ENCODE data around the gene TTF1. TPM values are rescaled to one million over a fixed set of nuclear protein-coding genes. Genes with fewer than 3 reads are reported as not detected.

The TTF1 gene
- total and polyA plus RNA-seq, 2 of the 13 experiments (the other 11 are each of a cell fraction or from before 2014, with no cell fraction given), result 3.4 to 9.8 TPM

DNA sequence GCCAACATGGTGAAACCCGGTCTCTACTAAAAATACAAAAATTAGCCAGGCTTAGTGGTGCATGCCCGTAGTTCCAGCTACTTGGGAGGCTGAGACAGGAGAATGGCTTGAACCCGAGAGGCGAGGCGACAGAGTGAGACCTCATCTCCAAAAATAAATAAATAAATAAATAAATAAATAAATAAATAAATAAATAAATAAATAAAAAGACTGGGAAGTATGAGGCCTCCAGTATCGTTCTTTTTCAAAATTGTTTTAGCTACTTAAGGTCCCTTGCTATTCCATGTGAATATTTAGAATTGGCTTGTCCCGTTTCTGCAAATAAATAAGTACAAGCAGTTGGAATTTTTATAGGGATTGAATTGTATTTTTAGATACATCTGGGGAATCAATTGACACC is 48.9 kb downstream of the TTF1 start (continued):
- TF ChIP-seq, protein P1, sequence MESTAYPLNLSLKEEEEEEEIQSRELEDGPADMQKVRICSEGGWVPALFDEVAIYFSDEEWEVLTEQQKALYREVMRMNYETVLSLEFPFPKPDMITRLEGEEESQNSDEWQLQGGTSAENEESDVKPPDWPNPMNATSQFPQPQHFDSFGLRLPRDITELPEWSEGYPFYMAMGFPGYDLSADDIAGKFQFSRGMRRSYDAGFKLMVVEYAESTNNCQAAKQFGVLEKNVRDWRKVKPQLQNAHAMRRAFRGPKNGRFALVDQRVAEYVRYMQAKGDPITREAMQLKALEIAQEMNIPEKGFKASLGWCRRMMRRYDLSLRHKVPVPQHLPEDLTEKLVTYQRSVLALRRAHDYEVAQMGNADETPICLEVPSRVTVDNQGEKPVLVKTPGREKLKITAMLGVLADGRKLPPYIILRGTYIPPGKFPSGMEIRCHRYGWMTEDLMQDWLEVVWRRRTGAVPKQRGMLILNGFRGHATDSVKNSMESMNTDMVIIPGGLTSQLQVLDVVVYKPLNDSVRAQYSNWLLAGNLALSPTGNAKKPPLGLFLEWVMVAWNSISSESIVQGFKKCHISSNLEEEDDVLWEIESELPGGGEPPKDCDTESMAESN (CRISPR knock-in tag; conservative IDR thresholded peaks at IDR 0.05), result no peak

DNA sequence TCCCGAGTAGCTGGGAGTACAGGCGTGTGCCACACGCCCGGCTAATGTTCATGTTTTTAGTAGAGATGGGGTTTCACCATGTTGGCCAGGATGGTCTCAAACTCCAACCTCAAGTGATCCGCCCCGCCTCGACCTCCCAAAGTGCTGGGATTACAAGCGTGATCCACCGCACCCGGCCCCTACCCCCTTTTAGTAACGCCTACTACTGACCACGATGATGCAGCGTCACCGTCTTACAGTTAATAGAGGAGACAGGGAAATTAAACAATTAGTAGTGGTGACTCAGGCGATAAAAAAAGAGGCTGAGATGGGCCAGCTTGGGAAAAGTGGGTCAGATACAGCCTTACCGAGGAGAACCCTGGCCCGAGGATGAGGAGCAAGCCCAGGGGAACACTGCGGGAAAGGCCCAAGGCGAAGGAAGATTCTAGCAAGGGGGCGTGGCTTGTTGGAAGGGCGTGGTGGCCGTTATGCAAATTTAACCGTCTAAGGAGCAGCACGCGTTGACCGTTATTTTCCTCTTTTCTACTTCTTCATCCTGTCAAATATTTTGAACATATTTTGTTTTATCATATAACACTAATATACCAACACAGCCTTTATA is 50.2 kb downstream of the TTF1 start:
- Histone ChIP-seq H3K4me1 (ENCODE audit: insufficient read depth, low read length) (peaks cover 31% of the 10 kb centered on the region), H3K9ac (ENCODE audit: insufficient read depth, low read depth, low read length) (no peak overlapping the region), H3K4me2 (ENCODE audit: low read depth, low read length) (no peak overlapping the region), H3K36me3 (replicated peaks in 1 of 2; ENCODE audit: control insufficient read depth in 1 of 2, insufficient read depth in 2 of 2, low read length in 2 of 2) (peaks cover 0 to 19% of the 10 kb centered on the region in 2 experiments; a peak in 2 of 5 replicates), H2AFZ (ENCODE audit: low read length) (no peak overlapping the region), H3K27me3 (ENCODE audit: control insufficient read depth in 1 of 2, insufficient read depth in 2 of 2, low read length in 2 of 2) (no peaks in the 10 kb centered on the region; a peak in 1 of 5 replicates), H4K20me1 (ENCODE audit: insufficient read depth, low read length) (no peaks in the 10 kb centered on the region), H3K4me3 (replicated peaks in 1 of 3; ENCODE audit: insufficient read depth in 1 of 3, low read depth in 2 of 3, low read length in 3 of 3) (no peak overlapping the region), H3K79me2 (ENCODE audit: insufficient read depth, low read length) (peaks cover 31% of the 10 kb centered on the region), H3K27ac (ENCODE audit: extremely low read length, insufficient read depth, low read length) (no peak overlapping the region), H3K9me3 (ENCODE audit: low read length) (no peaks in the 10 kb centered on the region)
- in situ Hi-C loops (cut with HindIII; ENCODE audit: extremely low pct_ligation_motif_present, low pct_unique_long_range_greater_than_20kb), result no loop called here
- POLR2A ChIA-PET, result no interaction called here
- 95% methylated on average over 26 of the region's 26 CpGs for WGBS (ENCODE audit: low lambda C conversion rate)
- no peak for DNase-seq (ENCODE audit: low spot score)
- no peak for FAIRE-seq
- TF ChIP-seq, protein P2, sequence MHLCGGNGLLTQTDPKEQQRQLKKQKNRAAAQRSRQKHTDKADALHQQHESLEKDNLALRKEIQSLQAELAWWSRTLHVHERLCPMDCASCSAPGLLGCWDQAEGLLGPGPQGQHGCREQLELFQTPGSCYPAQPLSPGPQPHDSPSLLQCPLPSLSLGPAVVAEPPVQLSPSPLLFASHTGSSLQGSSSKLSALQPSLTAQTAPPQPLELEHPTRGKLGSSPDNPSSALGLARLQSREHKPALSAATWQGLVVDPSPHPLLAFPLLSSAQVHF (CRISPR knock-in tag; IDR thresholded peaks at IDR 0.05), result no peak
- TF ChIP-seq SP2 (CRISPR knock-in tag; IDR thresholded peaks at IDR 0.05), result no peak
- no peak for TF ChIP-seq SRSF1 (optimal IDR thresholded peaks at IDR 0.05; ENCODE audit: low read depth, low read length)
- TF ChIP-seq ZNF605 (CRISPR knock-in tag; IDR thresholded peaks at IDR 0.05), result no peak
- TF ChIP-seq ZNF776 (CRISPR knock-in tag; IDR thresholded peaks at IDR 0.05), result no peak
- intact Hi-C loops (cut with micrococcal nuclease; ENCODE audit: unreplicated experiment), result no loop called here
- CTCF ChIA-PET (ENCODE audit: low intra/inter-chr PET ratio, low total read pairs), result no interaction called here
- no TSS peak for BruUV-seq (replicated peaks)
- no peak for ATAC-seq

Measured in HepG2 (cell line).